Measurements from ENCODE around the gene GRM8.

DNA sequence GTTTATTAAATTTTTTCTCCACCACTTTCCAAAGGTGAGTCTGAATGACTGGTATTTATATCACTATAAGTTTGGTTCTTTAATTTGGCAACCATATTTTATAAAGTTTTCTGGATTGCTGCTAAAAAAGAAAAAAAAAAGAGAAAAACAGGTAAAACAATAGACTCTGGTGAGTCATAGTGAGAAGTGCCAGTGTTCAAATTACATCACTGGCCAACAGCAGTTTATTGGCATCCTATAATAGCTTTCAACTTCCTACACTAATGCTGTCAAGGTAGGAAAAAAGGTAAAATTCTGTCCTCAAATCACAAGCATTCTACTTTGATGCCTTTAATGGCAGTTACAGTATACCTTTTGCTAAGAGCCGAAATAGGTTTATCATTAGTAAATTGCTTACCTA lies 808.8 kb downstream of the GRM8 start:
- TF ChIP-seq, protein P1, sequence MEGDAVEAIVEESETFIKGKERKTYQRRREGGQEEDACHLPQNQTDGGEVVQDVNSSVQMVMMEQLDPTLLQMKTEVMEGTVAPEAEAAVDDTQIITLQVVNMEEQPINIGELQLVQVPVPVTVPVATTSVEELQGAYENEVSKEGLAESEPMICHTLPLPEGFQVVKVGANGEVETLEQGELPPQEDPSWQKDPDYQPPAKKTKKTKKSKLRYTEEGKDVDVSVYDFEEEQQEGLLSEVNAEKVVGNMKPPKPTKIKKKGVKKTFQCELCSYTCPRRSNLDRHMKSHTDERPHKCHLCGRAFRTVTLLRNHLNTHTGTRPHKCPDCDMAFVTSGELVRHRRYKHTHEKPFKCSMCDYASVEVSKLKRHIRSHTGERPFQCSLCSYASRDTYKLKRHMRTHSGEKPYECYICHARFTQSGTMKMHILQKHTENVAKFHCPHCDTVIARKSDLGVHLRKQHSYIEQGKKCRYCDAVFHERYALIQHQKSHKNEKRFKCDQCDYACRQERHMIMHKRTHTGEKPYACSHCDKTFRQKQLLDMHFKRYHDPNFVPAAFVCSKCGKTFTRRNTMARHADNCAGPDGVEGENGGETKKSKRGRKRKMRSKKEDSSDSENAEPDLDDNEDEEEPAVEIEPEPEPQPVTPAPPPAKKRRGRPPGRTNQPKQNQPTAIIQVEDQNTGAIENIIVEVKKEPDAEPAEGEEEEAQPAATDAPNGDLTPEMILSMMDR (conservative IDR thresholded peaks at IDR 0.05) = no peak
- TF ChIP-seq ZFX (IDR thresholded peaks at IDR 0.05) = no peak
